ENCODE measurements around the gene HTATSF1. TPM values are rescaled to one million over a fixed set of nuclear protein-coding genes. Genes with fewer than 3 reads are reported as not detected.

Gene HTATSF1
- total and polyA plus RNA-seq, 8 donors: 26.7 to 105 (median 94.2) TPM

- no peak for DNase-seq
- TF ChIP-seq, protein P1, sequence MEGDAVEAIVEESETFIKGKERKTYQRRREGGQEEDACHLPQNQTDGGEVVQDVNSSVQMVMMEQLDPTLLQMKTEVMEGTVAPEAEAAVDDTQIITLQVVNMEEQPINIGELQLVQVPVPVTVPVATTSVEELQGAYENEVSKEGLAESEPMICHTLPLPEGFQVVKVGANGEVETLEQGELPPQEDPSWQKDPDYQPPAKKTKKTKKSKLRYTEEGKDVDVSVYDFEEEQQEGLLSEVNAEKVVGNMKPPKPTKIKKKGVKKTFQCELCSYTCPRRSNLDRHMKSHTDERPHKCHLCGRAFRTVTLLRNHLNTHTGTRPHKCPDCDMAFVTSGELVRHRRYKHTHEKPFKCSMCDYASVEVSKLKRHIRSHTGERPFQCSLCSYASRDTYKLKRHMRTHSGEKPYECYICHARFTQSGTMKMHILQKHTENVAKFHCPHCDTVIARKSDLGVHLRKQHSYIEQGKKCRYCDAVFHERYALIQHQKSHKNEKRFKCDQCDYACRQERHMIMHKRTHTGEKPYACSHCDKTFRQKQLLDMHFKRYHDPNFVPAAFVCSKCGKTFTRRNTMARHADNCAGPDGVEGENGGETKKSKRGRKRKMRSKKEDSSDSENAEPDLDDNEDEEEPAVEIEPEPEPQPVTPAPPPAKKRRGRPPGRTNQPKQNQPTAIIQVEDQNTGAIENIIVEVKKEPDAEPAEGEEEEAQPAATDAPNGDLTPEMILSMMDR (IDR thresholded peaks at IDR 0.05): no peak
- Histone ChIP-seq H3K36me3 (no peaks in the 10 kb centered on the region), H3K4me1 (no peaks in the 10 kb centered on the region), H3K9me3 (no peaks in the 10 kb centered on the region), H3K27ac (no peak overlapping the region), H3K27me3 (no peaks in the 10 kb centered on the region), H3K4me3 (no peak overlapping the region)
- intact Hi-C loops (cut with DNase I): no loop called here
- no peak for ATAC-seq
Measured at GRCh38 chrX:136476501-136476900, 20.9 kb upstream of the HTATSF1 start.

DNA sequence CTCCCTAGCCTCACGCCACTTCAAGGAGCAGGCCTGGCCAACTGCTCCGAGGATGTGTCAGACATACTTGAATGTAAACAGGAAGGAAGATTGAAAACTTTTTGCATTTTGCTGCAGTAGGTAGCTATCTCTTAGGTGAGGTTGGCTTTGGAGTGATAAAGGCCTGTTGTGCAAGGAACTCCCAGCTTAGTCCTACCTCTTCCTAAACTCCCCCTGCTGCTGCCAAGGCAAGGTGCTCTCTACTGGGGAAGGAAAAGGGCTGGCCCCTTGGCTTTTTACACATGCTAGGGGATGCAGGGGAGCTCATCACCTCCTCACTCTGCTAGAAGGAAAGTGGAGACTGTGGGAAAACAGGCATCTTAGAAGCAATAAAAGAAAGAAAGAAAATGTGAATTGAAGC lies 20.4 kb upstream of the HTATSF1 start:
- Histone ChIP-seq H3K27ac (no peak overlapping the region), H3K4me3 (no peak overlapping the region), H3K4me1 (no peaks in the 10 kb centered on the region), H3K9me3 (no peaks in the 10 kb centered on the region), H3K27me3 (no peaks in the 10 kb centered on the region), H3K36me3 (no peaks in the 10 kb centered on the region)
- TF ChIP-seq, protein P1 (IDR thresholded peaks at IDR 0.05): no peak
- no peak for ATAC-seq
- intact Hi-C loops (cut with DNase I): no loop called here
- DNase-seq: no peak

- H3K4me3 ChIP-seq: no peak overlapping the region
- H3K9me3 ChIP-seq: no peaks in the 10 kb centered on the region
- ATAC-seq: no peak
- no peak for DNase-seq
- TF ChIP-seq, protein P1 (IDR thresholded peaks at IDR 0.05): no peak
- H3K27me3 ChIP-seq: no peaks in the 10 kb centered on the region
- H3K4me1 ChIP-seq: no peaks in the 10 kb centered on the region
- H3K27ac ChIP-seq: no peak overlapping the region
- no peaks in the 10 kb centered on the region for H3K36me3 ChIP-seq
- intact Hi-C loops (cut with DNase I): no loop called here
Measured at GRCh38 chrX:136480383-136480782, 17.0 kb upstream of the HTATSF1 start.

- TF ChIP-seq, protein P1 (IDR thresholded peaks at IDR 0.05): no peak
- no peak within 1 kb of the TSS for H3K27ac ChIP-seq
- no peak within 1 kb of the TSS for H3K4me3 ChIP-seq
- H3K36me3 ChIP-seq: no peaks in the 10 kb centered on the region
- H3K27me3 ChIP-seq: peaks cover 12 to 21% of the 10 kb centered on the region in 2 donors
- H3K9me3 ChIP-seq: no peaks in the 10 kb centered on the region
- DNase-seq: no peak
- no peak for ATAC-seq
- no peaks in the 10 kb centered on the region for H3K4me1 ChIP-seq
- intact Hi-C loops (cut with DNase I): no loop called here
Measured at GRCh38 chrX:136487647-136488046, 9.7 kb upstream of the HTATSF1 start, which contains the start of gene BRS3. TSS of gene BRS3 (plus strand) at chrX:136487947. CDS start at chrX:136488115, 168 bp downstream.

GRCh38 chrX:136488706-136489105 lies 8.7 kb upstream of the HTATSF1 start:
- intact Hi-C loops (cut with DNase I): no loop called here

More at GRCh38 chrX:136488706-136489105, 8.7 kb upstream of the HTATSF1 start:
- Histone ChIP-seq H3K9me3 (no peaks in the 10 kb centered on the region), H3K4me3 (no peak overlapping the region), H3K27ac (no peak overlapping the region), H3K36me3 (no peaks in the 10 kb centered on the region), H3K4me1 (no peaks in the 10 kb centered on the region), H3K27me3 (peaks cover 12 to 21% of the 10 kb centered on the region in 2 donors)
- DNase-seq: no peak
- ATAC-seq: no peak
- TF ChIP-seq, protein P1 (IDR thresholded peaks at IDR 0.05): no peak

Data from left lung (tissue), 10 donors.